ENCODE results near the gene SMIM12.
"Not testable (repeated sequence)": the region's sequence is repeated elsewhere in the genome, so short reads cannot be mapped to it uniquely, and the experiment has no call there.

Gene SMIM12

DNA sequence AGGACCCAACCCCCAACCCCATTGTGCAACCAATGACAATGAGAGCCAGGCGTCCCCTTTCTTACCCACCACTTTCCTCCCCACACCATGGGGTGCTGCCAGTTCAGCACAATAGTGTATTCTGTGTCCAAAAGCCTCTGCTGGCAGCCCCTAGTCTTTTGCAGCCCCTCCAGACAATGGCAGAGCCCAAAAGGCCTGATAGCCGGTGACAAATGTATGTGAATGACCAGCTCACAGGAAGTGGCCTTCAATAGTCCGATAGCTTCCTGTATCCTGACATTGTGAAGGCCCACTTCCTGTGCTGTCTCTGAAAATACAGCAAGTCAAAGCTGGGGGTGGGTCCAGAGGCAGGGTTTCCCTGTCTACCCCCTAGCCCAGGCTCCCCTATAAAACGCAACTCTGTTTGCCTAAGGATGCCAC is 16.6 kb downstream of the SMIM12 start:
- no peak for DNase-seq

DNA sequence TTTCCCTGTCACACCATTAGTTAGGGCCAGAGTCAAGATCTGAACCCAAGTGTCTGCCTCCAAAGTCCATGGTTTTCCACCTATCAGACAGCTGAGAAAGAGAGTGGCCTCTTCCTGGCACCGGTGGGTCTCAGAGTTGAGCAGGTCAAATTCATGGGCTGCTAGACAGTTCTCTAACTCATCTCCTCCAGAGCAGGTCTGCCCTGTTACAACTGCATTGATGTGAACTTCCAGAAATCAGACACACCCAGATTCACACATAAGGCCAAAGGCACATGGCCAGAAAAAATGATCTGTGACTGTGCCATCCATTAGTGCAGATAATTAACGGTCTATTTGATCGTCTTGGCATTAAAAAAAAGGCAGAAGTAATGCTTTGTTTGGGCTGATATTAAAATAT is 17.5 kb downstream of the SMIM12 start:
- no peak for DNase-seq

DNA sequence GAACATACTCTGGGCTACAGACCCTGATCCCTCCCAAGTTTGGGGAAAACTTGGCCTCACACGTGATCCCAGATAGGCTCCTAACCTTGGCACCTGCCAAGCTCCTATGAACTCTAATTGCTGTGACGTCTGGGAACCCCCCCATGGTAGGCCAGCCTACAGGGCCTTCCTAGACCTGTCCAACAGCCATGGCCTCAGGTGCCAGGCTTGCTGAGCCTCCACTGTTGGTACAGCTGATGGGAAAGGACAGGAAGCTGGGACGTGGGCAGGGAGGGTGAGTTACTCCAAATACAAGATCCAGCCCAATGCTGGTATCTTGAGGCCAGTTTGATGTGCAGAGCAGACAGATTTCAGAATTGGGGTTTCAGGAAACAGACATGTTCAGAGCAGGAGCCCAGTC is 19.1 kb downstream of the SMIM12 start:
- DNase-seq = no peak

DNA sequence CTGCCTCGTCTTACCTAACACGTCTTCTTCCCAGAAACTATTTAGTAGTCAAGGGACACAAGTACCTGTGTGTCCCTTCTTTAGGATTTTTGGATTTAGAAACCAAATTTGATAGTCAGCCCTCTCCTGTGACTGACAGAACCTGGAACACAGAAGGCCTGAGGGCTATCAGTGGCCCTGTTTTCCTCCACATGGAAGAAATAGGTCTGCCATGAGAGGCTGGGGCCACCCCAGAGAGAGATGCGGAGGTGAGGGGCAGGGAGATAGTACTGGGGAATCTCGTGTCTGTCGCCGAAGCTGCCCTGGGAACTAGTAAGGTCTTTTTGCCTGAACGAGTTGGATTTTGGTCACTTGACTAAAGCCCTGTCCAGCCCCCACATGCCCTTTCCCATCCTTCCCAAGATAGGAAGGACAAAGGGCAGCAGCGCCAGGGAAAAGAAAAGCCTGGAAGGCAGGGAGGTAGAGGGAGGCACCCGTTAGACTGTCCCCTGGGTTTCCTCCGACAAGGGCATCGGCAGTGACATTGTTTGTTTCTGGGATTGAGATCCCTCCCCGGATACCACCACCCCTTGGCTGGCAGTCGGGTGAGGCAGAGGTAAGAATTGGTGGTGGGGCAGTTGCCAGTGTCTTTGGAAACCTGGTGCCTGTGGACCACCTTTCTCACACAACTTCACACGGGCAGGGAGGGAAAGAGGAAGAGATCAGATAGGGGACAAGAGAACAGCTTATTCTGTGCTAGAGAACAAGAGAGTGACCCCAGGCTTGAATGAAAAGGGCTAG is 19.8 kb downstream of the SMIM12 start:
- no peak for DNase-seq

DNA sequence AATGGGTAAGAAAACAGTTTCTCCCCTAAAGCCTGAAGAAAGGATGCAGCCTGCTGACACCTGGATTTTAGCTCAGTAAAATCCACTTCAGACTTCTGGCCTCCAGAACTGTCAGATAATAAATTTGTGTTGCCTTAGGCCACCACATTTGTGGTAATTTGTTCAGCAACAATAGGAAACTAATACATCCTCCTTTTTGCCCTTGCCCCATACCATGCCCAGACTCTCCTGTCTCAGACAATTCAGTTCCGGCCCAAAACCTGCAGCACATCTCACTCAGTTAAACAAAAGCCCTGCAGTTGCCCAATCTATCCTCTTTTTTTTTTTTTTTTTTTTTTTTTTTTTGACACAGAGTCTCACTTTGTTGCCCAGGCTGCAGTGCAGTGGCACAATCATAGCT is 25.8 kb downstream of the SMIM12 start:
- DNase-seq = no peak

DNA sequence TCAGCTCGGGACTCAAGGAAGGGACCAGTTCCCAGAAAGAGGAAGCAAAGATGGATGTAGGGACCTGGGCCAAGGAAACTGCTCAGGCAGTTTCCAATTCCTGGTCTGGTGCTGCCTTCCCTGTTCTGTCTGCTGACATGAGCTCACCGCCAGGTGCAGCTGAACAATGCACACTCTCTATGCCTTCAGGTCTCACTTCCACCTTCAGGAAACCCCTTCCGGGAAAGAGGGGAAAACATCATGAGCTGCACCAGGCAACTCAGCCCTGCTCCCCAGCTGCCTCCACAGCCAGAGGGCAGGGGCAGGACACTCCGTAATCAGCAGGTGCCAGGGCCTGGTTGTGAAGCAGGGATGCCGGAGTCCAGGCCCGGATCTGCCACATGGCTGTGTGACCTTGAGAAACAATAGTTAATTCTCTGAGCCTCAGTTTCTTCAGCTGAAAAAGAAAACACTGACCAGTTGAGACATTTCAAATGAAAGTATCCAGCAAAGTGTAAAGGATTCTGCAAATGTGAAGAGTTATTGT is 27.8 kb downstream of the SMIM12 start:
- no peak for DNase-seq

DNA sequence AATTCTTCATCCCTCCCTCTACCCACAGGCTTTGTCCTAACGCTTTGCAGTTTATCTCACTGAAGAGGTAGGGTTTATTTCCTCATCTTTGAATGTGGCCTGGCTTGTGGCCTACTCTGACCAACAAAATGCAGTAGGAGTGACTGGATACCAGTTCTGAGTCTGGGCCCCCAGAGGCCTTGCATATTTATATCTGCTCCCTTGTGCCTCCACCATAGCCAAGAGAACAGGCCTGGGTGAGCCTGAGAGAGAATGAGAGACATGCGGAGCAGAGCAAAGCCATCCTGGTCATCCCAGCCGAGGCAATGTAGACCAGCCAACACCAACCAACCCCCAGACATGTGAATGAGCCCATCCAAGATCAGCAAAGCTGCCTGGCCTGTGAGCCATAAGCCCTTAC is 30.3 kb downstream of the SMIM12 start:
- no peak for DNase-seq

DNA sequence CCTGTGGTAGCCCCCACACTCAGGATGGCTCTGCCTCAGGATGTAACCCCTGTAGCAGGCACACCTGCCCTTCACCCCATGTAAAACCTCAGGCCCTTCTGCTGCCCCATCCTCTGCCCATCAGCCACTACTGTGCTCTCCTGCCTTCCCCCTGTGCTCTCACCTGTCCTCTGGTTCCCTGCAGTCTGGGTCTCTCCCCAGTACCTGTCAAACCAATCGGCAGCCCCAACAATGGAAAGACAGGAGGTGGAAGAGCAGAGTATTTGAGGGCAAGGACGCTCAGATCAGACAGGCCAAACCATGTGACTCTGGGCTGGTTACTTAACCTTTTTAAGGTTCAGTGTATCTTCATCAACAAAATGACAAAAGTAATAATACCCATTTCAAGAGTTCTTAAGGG is 30.9 kb downstream of the SMIM12 start:
- DNase-seq = no peak

DNA sequence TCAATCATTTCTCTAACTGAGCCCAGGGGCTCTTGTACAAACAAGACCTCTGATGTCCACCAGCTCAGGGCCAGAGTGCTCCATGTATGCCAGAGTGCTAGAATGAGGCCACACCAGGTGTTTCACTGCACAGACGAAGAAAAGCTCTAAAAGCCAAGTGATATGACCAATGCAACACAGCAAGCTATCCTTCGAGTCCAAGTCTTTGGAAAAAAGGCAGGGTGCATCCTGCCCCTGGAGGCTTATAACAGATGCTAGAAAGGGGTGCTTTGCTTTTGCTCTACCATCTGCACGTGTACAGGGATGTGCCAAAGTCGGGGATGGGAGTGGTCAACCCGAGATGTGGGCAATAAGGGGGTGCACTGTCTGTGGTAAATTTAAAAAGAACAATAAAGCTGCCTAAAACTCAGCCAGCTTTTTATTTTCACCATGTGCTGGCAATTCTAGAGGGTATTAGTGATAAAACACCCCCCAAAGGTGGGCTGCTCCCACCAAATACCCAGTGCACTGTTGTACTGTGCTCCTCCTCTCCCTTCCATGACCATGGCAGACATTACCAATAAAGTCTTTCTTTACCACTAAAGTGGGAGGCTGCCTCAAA is 32.1 kb downstream of the SMIM12 start:
- no peak for DNase-seq

DNA sequence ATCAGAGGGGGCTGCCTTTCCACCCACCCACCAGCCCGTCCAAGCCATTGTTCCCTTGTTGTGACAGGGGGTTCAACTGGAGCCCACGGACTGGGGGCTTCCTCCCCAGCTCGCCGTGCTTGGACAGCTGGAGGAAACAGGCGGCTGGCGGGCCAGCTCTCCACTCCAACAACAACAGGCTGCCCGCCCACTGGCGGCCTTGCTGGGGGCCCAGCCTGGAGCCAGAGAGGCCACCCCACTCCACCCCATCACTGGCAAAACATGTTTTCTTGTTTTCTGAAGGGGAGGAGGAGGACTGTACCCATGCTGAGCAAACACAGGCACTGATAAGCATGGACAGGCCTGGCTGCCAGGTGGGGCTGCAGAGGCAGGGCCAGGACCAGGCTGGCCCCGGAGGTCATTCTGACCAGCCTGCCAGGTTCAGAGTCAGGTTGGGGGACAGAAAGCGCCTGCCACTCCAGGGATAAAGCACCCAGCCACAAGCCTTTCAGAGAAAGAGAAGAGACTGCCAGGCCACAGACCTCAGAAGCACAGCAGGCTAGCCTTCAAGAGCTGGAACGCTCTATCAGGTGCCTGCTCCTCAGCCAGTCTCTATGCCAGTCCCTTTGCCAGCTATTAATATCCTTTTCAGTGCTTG is 34.0 kb downstream of the SMIM12 start:
- DNase-seq = no peak

DNA sequence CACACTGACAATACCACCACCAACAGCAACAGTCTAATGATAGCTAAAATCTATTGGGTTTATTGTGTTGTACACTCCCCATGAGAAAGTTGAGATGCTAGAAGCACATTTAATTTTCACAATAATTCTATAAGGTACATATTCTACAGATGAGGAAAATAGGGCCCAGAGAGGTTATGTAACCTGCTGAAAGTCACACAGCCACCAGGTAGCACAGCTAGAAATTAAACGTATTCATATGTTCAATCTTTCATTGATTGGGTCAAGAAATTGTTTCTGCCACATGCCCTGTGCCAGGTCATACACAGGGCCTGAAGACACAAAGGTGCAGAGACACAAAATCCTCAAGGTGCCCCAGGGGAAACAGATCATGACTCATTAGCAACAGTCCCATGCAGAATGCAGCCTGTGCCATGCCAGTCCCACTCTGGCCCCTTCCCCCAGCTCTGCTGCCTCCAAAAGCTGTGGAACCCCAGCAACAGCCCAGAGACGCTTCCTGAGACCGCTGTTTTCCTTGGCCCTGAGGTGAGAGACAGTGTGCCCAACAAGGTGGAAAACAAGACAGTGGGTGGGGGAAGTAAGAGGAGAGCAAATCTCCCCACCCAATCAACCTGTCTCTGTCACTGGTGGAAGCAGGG is 34.6 kb downstream of the SMIM12 start:
- DNase-seq = no peak

DNA sequence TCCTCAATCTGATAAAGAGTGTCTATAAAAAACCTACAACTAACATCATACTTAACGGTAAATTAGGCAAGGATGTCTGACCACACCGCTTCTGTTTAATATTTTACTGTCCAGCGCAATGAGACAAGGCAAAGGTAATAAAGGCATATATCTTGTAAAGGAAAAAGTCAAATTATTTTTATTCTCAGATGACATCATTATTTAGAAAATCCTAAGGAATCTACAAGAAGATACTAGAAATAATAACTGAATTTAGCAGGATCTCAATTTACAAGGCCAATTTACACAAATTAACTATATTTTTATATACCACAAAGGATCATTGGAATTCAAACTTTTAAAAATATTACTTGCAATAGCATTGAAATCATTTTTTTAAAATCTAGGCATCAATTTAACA is 37.3 kb downstream of the SMIM12 start:
- DNase-seq = no peak

DNA sequence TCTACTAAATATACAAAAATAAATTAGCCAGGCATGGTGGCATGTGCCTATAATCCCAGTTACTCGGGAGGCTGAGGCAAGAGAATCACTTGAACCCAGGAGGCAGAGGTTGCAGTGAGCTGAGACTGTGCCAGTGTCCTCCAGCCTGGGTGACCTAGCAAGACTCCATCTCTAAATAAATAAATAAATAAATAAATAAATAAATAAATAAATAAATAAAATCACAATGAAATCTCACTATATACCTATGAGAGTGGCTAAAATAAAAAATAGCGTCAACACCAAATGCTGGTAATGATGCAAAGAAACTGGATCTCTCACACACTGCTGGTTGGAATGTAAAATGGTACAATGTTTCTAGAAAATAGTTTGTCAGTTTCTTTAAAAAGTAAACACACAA is 40.7 kb downstream of the SMIM12 start:
- not testable (repeated sequence) for DNase-seq

DNA sequence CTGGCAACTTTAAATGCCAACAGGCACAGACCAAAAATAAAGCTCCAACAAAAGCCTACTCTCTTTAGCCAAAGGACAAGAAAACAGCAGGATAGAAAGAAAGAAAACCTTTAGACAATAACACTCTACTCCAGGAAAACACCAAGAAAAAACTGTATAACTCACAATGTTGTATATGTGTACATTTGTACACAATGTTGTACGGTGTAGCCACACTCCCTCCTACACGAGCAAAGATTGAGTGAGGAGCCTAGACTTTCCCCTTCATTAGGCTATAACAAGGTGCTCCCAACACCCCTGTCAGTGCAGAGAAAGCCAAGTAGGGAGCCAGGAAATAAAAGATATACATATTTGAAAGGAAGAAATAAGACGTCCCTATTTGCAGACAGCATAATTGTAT is 42.8 kb downstream of the SMIM12 start:
- no peak for DNase-seq

DNA sequence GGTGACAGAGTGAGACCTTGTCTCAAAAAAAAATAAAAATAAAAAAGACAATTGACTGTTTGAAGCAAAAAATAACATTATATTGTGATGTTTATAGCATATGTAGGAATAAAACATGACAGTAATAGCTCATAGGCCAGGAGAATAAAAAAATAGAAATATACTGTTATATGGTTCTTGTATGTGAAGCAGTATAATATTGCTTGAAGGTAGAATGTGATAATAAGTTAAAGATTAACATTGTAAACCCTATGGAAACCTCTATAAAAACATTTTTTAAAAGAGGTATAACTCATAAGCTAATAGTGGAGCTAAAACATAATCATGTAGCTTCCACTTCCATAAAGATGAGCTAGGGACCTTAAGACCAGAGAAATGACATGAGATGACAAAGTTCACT is 43.2 kb downstream of the SMIM12 start:
- no peak for DNase-seq

DNA sequence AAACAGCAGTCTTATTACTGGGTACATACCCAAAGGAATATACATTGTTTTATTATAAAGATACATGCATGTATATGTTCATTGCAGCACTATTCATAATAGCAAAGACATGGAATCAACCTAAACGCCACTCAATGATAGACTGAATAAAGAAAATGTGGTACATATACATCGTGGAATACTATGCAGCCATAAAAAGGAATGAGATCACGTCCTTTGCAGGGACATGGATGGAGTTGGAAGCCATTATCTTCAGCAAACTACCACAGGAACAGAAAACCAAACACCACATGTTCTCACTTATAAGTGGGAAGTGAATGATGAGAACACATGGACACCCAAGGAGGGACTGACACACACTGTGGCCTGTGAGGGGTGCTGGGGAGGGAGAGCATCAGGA is 48.8 kb downstream of the SMIM12 start:
- not testable (repeated sequence) for DNase-seq

DNA sequence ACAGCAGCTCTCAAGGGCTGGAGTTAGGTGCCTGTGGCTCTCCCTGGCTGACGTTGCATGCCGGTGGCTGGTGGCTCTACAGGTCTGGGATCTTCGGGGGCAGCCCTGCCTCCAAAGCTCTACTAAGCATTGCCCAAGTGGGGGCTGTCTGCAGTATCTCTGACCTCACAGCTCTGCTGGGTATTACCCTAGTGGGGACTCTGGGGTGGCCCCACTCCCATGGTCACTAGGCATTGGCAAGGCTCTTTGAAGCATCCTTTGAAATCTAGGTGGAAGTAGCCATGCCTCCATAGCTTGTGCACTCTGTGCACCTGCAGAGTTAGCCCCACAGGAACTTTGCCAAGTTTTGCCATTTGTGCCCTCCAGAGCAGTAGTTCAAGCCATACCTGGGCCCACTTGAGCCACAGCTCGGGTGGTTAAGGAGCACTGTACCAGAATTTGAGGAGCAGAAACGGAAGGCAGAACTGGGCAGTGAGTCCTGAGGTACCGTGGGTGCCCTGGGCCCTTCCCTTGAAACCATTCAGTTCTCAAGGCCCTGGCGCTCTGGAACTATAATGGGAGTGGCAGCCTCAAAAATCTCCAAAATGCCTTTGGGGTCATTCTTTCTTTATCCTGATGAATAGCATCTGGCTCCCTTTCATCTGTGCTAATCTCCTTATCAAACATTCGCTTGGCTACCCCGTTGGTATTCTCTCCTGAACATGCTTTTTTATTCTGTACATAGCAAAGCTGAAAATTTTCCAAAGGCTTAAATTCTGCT is 51.3 kb downstream of the SMIM12 start:
- no peak for DNase-seq

DNA sequence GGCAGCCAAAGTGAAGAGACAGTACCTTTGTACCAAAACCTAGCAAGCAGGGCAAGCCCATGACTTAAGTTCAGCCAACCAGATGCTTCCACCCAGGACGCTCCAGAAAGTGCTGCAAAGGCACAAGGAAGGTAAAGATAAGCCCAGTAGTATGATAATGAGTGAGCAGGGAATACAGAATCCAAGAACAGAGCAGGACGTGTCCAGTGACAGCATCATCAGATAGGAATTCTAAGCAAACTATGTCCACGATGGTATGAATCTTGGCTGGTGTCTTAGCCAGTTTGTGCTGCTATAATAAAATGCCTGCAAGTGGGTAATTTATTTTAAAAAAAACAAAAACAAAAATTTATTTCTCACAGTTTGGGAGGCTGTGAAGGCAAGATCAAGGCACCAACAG is 53.2 kb downstream of the SMIM12 start:
- no peak for DNase-seq

DNA sequence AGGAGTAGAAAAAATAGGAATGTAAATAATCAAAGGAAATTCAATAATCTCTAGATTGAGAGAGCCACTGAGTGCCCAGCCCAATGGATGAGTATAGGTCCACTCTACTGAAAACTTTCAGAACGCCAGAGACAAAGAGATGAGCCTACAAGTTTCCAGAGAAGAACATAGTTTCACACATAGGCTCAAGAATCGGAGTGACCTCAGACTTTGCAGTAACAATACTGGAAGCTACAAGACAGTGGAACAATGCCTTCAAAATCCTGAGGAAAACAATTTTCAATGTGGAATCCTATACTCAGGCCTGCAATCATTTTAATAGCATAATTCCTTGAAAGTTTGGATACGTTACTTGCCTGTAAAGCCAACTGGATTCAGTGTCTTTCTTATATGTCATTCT is 55.8 kb downstream of the SMIM12 start:
- no peak for DNase-seq
